K562 (cell line): ENCODE measurements around the gene FASTK. TPM values are rescaled to one million over a fixed set of nuclear protein-coding genes. Genes with fewer than 3 reads are reported as not detected.
A peak's percentile ranks its signal among the peaks of the same experiment; 100 is the strongest.

Experiments used
- CBFB ChIP-seq: sonication (generic); formaldehyde crosslinking; IDR thresholded peaks from 2 replicates; pipeline ENCODE4 v1.4.0; 2020; ENCODE audit warnings: mild to moderate bottlenecking, missing genetic modification reagents
- HDAC1 ChIP-seq, 2 experiments: fragments of 450-650 bp; IDR thresholded peaks; 2 replicates each; pipeline ENCODE4 v1.6.1; 2016 to 2017; ENCODE audit warnings: inconsistent platforms in 1 of 2, mild to moderate bottlenecking in 1 of 2, moderate library complexity in 1 of 2
- MEF2A ChIP-seq: IDR thresholded peaks from 2 replicates; pipeline ENCODE4 v1.6.1; 2011; ENCODE audit warnings: low read depth, mild to moderate bottlenecking, low read length, moderate library complexity; ENCODE audit not compliant: control insufficient read depth
- NCOR1 ChIP-seq: fragments of 450-650 bp; IDR thresholded peaks from 2 replicates; pipeline ENCODE4 v1.6.1; 2016; ENCODE audit warnings: mild to moderate bottlenecking, moderate library complexity
- NR2C2 ChIP-seq, 2 experiments: fragments of 200-800 bp in 1 of 2; sonication (Bioruptor generic) in 1 of 2; sonication (generic) in 1 of 2; formaldehyde crosslinking in 1 of 2; IDR thresholded peaks; 2 replicates each; pipeline versions ENCODE4 v1.6.1 to v1.8.0; 2016 to 2022; ENCODE audit warnings: mild to moderate bottlenecking in 1 of 2, missing compliant biosample characterization in 1 of 2, missing genetic modification characterization in 1 of 2, missing genetic modification reagents in 1 of 2
- NRF1 ChIP-seq, 2 experiments: fragments of 450-650 bp; IDR thresholded peaks in 1 of 2; conservative IDR thresholded peaks in 1 of 2; 2 replicates each; pipeline ENCODE4 v1.6.1; 2014; ENCODE audit warnings: mild to moderate bottlenecking in 2 of 2
- POLR3G ChIP-seq: IDR thresholded peaks from 2 replicates; pipeline ENCODE4 v1.6.1; 2011; ENCODE audit not compliant: insufficient read length, insufficient replicate concordance; ENCODE audit errors: extremely low read depth
- PTBP1 ChIP-seq: fragments of 200-400 bp; formaldehyde crosslinking; IDR thresholded peaks from 2 replicates; pipeline ENCODE4 v1.6.1; 2017; ENCODE audit warnings: low read depth, low read length
- RUNX1 ChIP-seq: sonication (generic); IDR thresholded peaks from 2 replicates; pipeline ENCODE4 v1.6.1; 2016; ENCODE audit warnings: antibody characterized with exemption, low read depth
- SMAD4 ChIP-seq: fragments of 250-450 bp; sonication (Bioruptor Pico); conservative IDR thresholded peaks from 2 replicates; pipeline ENCODE4 v1.8.0; 2021; ENCODE audit warnings: inconsistent platforms, mild to moderate bottlenecking, moderate library complexity
- SMC3 ChIP-seq: conservative IDR thresholded peaks from 2 replicates; pipeline ENCODE4 v1.6.1; 2011; ENCODE audit warnings: low read depth, low read length, improper control_type of control experiment; ENCODE audit not compliant: insufficient read depth
- TFAM ChIP-seq: fragments of 250-450 bp; sonication (Bioruptor Pico); conservative IDR thresholded peaks from 2 replicates; pipeline ENCODE4 v1.5.0; 2021; ENCODE audit warnings: mild to moderate bottlenecking, moderate library complexity
- ZNF146 ChIP-seq: IDR thresholded peaks from one replicate; pipeline ENCODE4 v1.6.1; 2018; ENCODE audit warnings: missing compliant biosample characterization; ENCODE audit not compliant: unreplicated experiment
- ZNF282 ChIP-seq: sonication (generic); formaldehyde crosslinking; IDR thresholded peaks from 2 replicates; pipeline ENCODE4 v1.8.1; 2023; ENCODE audit warnings: missing genetic modification reagents
- ZNF584 ChIP-seq: fragments of 200-800 bp; sonication (Bioruptor generic); IDR thresholded peaks from 2 replicates; pipeline ENCODE4 v1.6.1; 2016; ENCODE audit warnings: low read depth, mild to moderate bottlenecking, missing genetic modification characterization, missing compliant biosample characterization
- polyA plus RNA-seq, 8 experiments: library from polyadenylated mRNA; depleted of rRNA in 4 of 8; stranded (reverse) in 5 of 8; unstranded in 3 of 8; fragments of >200 nt; fragmentation: Nextera tagmentation in 2 of 8; fragmentation: Illumina TruSeq in 1 of 8; extraction: Ambion mirVana in 2 of 8; extraction: Trizol in 1 of 8; gene quantifications; 2 replicates each; pipeline versions ENCODE4 v1.2.1 to v1.2.3, GENCODE V29; 2011 to 2014; ENCODE audit warnings: inconsistent platforms in 1 of 8, missing spikeins in 1 of 8
- total RNA-seq, 7 experiments: library from RNA; depleted of rRNA in 6 of 7; stranded (reverse); fragments of >200 nt in 6 of 7; fragmentation: Illumina TruSeq in 2 of 7; extraction: Trizol in 2 of 7; gene quantifications; 2 replicates each; pipeline versions ENCODE4 v1.2.1 to v1.2.3, GENCODE V29; 2011 to 2021; ENCODE audit warnings: low replicate concordance in 1 of 7
- TF ChIP-seq, protein P1 (sequence below): fragments of 250-450 bp; sonication (Bioruptor Pico); IDR thresholded peaks from 2 replicates; pipeline ENCODE4 v1.6.1; 2021; ENCODE audit warnings: mild to moderate bottlenecking
- TF ChIP-seq, protein P2 (sequence below): fragments of 450-650 bp; formaldehyde crosslinking; IDR thresholded peaks from 2 replicates; pipeline ENCODE4 v1.4.0; 2020; ENCODE audit warnings: mild to moderate bottlenecking, moderate library complexity
- TF ChIP-seq, protein P3 (sequence below): fragments of 250-450 bp; sonication (Bioruptor Pico); IDR thresholded peaks from 2 replicates; pipeline ENCODE4 v1.5.0; 2021; ENCODE audit warnings: mild to moderate bottlenecking, borderline replicate concordance
- TF ChIP-seq, protein P4 (sequence below), 2 experiments: IDR thresholded peaks in 1 of 2; conservative IDR thresholded peaks in 1 of 2; 2 replicates each; pipeline ENCODE4 v1.6.1; 2016; ENCODE audit warnings: low read depth in 2 of 2, mild to moderate bottlenecking in 1 of 2, missing compliant biosample characterization in 1 of 2, missing genetic modification characterization in 1 of 2, moderate library complexity in 1 of 2

FASTK gene
- total and polyA plus RNA-seq, 9 of the 15 experiments (the other 6 are each of a cell fraction or from before 2014, with no cell fraction given) = 0.51 to 150 (median 48.2) TPM

GRCh38 chr7:151038951-151039849 lies 41.4 kb downstream of the FASTK start (continued):
- TF ChIP-seq, protein P1, sequence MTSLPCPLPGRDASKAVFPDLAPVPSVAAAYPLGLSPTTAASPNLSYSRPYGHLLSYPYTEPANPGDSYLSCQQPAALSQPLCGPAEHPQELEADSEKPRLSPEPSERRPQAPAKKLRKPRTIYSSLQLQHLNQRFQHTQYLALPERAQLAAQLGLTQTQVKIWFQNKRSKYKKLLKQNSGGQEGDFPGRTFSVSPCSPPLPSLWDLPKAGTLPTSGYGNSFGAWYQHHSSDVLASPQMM = no peak
- TF ChIP-seq NRF1 (conservative IDR thresholded peaks at IDR 0.05 in 1 of 2, IDR thresholded peaks at IDR 0.05 in 1 of 2) (peak; percentile 61 to 71), NCOR1 (peak; percentile 99), POLR3G (no peak), MEF2A (no peak), SMAD4 (CRISPR knock-in tag) (peak; percentile 100), ZNF282 (CRISPR knock-in tag) (no peak), ZNF584 (peak; percentile 55; the same call in 1 of the 2 replicates), TFAM (CRISPR knock-in tag) (no peak), CBFB (no peak), ZNF146 (CRISPR knock-in tag) (no peak), PTBP1 (no peak), RUNX1 (peak; percentile 37; the same call in 1 of the 2 replicates), NR2C2 (CRISPR knock-in tag; IDR thresholded peaks at IDR 0.05) (no peak), NR2C2 (tag; IDR thresholded peaks at IDR 0.05) (peak; percentile 69; the same call in 1 of the 2 replicates), HDAC1 (IDR thresholded peaks at IDR 0.05) (peak in 1 of 2 experiments; percentile 42; a peak in 2 of 4 replicates), SMC3 (peak; percentile 13; the same call in 1 of the 2 replicates)
- TF ChIP-seq, protein P2, sequence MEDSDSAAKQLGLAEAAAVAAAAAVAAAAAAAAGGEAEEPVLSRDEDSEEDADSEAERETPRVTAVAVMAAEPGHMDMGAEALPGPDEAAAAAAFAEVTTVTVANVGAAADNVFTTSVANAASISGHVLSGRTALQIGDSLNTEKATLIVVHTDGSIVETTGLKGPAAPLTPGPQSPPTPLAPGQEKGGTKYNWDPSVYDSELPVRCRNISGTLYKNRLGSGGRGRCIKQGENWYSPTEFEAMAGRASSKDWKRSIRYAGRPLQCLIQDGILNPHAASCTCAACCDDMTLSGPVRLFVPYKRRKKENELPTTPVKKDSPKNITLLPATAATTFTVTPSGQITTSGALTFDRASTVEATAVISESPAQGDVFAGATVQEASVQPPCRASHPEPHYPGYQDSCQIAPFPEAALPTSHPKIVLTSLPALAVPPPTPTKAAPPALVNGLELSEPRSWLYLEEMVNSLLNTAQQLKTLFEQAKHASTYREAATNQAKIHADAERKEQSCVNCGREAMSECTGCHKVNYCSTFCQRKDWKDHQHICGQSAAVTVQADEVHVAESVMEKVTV (CRISPR knock-in tag) = no peak; the same call in 1 of the 2 replicates
- TF ChIP-seq, protein P3, sequence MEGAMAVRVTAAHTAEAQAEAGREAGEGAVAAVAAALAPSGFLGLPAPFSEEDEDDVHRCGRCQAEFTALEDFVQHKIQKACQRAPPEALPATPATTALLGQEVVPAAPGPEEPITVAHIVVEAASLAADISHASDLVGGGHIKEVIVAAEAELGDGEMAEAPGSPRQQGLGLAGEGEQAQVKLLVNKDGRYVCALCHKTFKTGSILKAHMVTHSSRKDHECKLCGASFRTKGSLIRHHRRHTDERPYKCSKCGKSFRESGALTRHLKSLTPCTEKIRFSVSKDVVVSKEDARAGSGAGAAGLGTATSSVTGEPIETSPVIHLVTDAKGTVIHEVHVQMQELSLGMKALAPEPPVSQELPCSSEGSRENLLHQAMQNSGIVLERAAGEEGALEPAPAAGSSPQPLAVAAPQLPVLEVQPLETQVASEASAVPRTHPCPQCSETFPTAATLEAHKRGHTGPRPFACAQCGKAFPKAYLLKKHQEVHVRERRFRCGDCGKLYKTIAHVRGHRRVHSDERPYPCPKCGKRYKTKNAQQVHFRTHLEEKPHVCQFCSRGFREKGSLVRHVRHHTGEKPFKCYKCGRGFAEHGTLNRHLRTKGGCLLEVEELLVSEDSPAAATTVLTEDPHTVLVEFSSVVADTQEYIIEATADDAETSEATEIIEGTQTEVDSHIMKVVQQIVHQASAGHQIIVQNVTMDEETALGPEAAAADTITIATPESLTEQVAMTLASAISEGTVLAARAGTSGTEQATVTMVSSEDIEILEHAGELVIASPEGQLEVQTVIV (CRISPR knock-in tag) = no peak
- TF ChIP-seq, protein P4, sequence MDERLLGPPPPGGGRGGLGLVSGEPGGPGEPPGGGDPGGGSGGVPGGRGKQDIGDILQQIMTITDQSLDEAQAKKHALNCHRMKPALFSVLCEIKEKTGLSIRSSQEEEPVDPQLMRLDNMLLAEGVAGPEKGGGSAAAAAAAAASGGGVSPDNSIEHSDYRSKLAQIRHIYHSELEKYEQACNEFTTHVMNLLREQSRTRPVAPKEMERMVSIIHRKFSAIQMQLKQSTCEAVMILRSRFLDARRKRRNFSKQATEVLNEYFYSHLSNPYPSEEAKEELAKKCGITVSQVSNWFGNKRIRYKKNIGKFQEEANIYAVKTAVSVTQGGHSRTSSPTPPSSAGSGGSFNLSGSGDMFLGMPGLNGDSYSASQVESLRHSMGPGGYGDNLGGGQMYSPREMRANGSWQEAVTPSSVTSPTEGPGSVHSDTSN (CRISPR knock-in tag; IDR thresholded peaks at IDR 0.05; ENCODE audit: low read depth) = no peak
- TF ChIP-seq, protein P4 (tag; conservative IDR thresholded peaks at IDR 0.05; ENCODE audit: low read depth) = no peak
